CD4-positive, alpha-beta T cell treated with Interleukin-6 at 100 ng/mL for 8 hours (primary cell): ENCODE data around the gene HS6ST1.

Experiments
- DNase-seq: peaks from one replicate; pipeline ENCODE4 v3.0.0-alpha.2; 2020; ENCODE audit warnings: mixed read lengths, low spot score

HS6ST1 gene

GRCh38 chr2:128298286-128298685 is 20.4 kb downstream of the HS6ST1 start:
- no peak for DNase-seq

GRCh38 chr2:128293870-128294455 is 24.7 kb downstream of the HS6ST1 start:
- no peak for DNase-seq

GRCh38 chr2:128293426-128293755 is 25.3 kb downstream of the HS6ST1 start:
- no peak for DNase-seq

- DNase-seq, result no peak
Observed at GRCh38 chr2:128292599-128293425, 25.9 kb downstream of the HS6ST1 start.

- DNase-seq, result no peak
Observed at GRCh38 chr2:128291844-128292598, 26.6 kb downstream of the HS6ST1 start.

- DNase-seq, result no peak
Observed at GRCh38 chr2:128291161-128291843, 27.4 kb downstream of the HS6ST1 start.

- no peak for DNase-seq
Observed at GRCh38 chr2:128290356-128290755, 28.3 kb downstream of the HS6ST1 start.

GRCh38 chr2:128289439-128289838 is 29.2 kb downstream of the HS6ST1 start:
- no peak for DNase-seq

- DNase-seq, result no peak
Observed at GRCh38 chr2:128288781-128289180, 29.9 kb downstream of the HS6ST1 start.

- DNase-seq, result no peak
Observed at GRCh38 chr2:128287780-128288735, 30.6 kb downstream of the HS6ST1 start.

- DNase-seq, result no peak
Observed at GRCh38 chr2:128286905-128287779, 31.5 kb downstream of the HS6ST1 start.

- DNase-seq, result no peak
Observed at GRCh38 chr2:128286011-128286721, 32.5 kb downstream of the HS6ST1 start.

GRCh38 chr2:128285329-128285931 is 33.2 kb downstream of the HS6ST1 start:
- no peak for DNase-seq

GRCh38 chr2:128284841-128285240 is 33.8 kb downstream of the HS6ST1 start:
- DNase-seq, result no peak

GRCh38 chr2:128284037-128284441 is 34.6 kb downstream of the HS6ST1 start:
- no peak for DNase-seq

- DNase-seq, result no peak
Observed at GRCh38 chr2:128282976-128283810, 35.5 kb downstream of the HS6ST1 start.

- DNase-seq, result no peak
Observed at GRCh38 chr2:128282246-128282975, 36.3 kb downstream of the HS6ST1 start.

GRCh38 chr2:128281852-128282245 is 36.8 kb downstream of the HS6ST1 start:
- no peak for DNase-seq
